NCI-H524 treated with DMSO at 0.1 percent for 48 hours (cell line): ENCODE results near the gene LNX2.

Experiments used
- DNase-seq: peaks from one replicate; lab custom pipeline; 2025; lab: John Stamatoyannopoulos, UW

LNX2 gene

DNA sequence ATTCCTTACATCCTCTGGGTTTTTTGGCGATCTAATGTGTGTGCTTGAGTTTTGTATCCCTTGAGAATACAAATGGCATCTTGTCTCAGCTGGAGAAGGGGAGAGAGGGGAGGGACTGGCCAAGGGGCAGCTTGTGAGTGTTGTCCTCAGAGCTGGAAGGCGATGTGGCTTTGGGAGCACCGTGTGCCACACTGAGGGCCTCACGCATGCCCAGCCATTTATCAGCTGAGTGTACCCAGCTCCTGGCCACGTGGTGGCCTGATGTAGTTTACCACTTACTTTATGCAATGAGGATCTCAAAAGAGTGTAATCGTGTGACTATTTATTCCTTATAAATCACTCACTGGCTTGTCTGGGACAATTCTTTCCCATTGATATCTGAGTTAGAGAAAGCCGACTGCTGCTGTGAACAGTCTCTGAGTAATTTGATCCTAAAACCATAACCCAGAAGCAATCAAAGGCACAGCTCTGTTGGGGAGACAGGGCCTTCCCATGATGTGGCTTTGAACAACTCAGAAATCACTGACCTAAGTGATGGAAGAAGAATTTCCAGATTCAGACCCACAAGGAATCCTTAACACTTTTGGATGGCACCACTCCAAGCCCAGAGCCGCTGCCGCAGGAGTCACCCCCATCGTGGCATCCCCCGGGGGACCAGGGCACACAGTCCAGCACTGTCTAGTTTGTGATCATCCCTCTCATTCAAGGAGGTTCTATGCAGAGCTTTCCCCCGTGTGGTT lies 116.0 kb downstream of the LNX2 start:
- DNase-seq, result no peak

DNA sequence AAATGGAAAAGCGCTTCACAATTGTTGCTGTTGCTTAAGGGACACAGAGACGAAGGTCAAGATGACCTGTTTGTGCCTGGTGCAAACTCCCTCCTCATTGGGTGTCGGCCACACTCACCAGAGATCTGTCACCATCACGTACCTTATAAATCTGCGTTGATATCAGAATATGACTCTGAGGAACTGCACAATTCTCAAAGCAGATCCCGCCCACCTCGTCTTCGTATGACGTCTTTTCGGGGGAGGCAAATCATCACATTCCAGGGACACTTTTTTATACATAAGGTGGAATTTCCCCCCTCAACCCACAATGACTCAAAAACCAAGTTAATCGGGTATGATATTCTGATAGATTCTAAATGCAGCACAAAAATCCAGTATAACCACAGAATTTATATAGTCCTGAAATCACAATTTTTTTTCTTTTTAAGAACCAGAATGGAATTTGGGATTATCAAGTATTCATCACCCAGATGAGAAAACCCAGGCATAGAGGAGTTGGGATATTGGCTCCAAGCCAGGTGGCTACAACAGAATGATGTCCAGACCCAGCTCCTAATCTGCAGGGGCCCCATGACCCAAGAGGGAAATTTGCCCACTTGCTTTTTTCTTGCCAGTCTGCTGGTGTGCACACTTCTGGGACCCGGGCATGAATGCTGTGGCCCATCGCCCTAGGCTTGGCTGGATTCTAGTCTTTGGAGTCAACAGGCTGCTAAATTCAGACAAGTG lies 119.4 kb downstream of the LNX2 start:
- no peak for DNase-seq

DNA sequence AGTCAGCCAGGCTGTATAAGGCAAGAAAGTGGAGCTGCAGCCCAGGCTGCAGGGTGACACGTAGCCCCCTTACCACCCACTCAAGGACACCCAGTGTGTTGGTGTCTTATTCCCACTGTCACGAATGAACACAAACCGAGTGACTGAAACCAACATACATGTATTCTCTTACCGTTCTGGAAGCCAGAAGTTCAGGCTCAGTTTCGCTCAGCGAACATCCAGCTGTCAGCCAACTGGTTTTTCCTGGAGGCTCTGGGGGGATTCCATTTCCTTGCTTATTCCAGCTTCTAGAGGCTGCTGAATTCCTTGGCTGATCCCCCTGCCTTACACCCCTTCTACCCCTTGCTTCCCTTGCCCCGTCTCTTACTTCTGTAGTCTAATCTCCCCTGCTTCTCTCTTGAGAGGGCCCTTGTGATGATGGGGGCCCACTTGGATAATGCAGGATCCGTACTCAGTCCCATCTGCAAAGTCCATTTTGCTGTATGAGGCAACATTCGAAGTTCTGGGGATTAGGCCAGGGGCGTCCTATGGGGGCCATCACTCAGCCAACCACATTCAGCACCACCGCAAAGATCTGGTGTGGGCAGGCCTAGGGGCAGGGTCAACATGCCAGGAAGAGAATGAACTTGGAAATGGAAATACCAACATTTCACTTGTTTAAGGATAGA lies 122.6 kb downstream of the LNX2 start:
- DNase-seq, result no peak

DNA sequence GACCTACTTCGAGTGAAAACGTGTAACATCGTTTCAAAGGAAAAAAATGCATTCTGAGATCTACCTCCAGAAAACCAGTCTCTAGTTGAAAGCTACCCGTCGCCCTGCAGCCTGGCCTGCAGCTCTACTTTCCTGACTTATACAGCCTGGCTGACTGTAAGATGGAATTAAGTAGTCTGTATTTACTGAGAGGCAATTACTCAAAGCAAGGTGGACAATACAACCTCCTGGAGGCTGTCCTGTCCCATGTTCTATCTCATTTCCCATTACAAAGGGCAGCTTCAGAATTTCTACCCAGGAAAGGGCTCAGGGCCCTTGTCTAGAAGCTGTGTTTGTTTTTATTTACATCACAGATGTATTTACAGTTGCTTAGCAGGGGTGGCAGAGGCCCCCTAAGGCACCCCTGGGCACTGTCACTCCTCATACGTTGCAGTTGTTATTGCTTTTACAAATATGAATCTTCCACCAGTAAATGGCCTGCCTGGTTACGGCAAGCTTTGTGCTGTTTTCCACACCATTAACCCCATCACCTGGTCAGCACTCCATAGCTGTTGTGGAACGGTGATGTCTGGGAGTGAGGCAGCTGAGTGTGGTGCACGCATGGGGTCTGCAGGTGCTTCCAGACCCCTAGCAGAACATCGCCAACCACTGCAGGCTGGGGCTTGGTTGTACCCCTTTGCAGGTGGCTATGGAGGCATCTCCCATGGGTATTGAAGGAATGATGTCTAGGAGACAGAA lies 123.6 kb downstream of the LNX2 start:
- DNase-seq, result no peak

DNA sequence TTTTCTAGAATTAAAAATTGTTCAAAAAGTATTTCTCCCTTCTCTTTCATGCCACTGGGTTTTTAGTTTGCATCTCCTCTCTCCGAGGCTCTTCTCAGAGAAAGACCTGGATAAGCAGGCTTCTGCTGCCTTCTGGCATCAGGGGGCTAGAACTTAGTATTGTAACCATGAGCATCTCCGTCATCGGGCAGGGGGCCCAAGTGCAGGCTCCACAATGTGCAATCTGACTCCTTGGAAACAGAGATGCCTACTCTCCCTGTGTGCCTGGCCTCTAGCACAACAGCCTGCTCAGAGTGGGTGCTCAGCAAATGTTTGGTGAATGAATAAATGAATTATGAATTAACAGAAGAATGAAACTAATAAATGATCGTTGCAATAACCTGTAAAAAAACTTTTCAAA lies 124.3 kb downstream of the LNX2 start:
- DNase-seq, result no peak
